HG03039 (cell line): ENCODE data around the gene LRIG1.
"Not testable (repeated sequence)": the region's sequence is repeated elsewhere in the genome, so short reads cannot be mapped to it uniquely, and the experiment has no call there.

Experiments used
- ATAC-seq: cut with Tn5 transposase; IDR thresholded peaks from one replicate; pipeline ENCODE4 v1.9.1; 2021; ENCODE audit warnings: mild to moderate bottlenecking, moderate library complexity; ENCODE audit not compliant: unreplicated experiment

The LRIG1 gene

GRCh38 chr3:66425032-66425431 is 75.8 kb downstream of the LRIG1 start:
- no peak for ATAC-seq

- ATAC-seq, result no peak
Observed at GRCh38 chr3:66423791-66424190, 77.0 kb downstream of the LRIG1 start.

DNA sequence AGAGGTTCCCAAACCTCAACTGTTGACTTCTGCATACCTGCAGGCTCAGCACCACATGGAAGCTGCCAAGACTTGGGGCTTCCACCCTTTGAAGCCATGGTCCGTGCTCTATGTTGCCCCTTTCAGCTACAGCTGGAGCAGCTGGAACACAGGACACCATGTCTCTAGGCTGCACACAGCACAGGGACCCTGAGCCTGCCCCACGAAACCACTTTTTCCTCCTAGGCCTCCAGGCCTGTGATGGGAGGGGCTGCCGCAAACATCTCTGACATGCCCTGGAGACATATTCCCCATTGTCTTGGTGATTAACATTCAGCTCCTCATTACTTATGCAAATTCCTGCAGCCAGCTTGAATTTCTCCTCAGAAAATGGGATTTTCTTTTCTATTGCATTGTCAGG is 78.9 kb downstream of the LRIG1 start:
- not testable (repeated sequence) for ATAC-seq

GRCh38 chr3:66421144-66421543 is 79.7 kb downstream of the LRIG1 start:
- ATAC-seq, result not testable (repeated sequence)

- no peak for ATAC-seq
Observed at GRCh38 chr3:66419036-66419435, 81.8 kb downstream of the LRIG1 start.

DNA sequence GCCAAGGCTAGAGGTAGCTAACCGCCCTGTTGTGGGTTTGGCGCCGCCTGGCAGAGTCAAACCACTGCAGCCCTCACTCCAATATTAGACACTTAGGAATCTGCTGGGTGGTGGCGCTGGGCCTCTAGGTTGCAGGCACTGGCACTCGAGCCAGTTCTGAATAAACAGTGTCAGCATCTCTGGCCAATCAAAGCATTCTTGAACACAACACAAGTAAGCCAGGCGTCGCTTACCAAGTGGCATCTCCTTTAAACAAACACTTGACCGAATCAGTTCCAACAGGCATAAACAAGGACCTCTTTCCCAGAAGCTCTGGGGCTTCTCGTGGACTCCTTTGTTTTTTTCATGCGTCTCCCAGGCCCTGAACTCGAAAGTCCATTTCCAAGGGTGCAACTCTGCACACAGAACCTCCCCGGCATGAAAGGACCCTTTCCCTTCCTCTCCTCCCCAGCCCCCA is 82.3 kb downstream of the LRIG1 start:
- ATAC-seq, result no peak

DNA sequence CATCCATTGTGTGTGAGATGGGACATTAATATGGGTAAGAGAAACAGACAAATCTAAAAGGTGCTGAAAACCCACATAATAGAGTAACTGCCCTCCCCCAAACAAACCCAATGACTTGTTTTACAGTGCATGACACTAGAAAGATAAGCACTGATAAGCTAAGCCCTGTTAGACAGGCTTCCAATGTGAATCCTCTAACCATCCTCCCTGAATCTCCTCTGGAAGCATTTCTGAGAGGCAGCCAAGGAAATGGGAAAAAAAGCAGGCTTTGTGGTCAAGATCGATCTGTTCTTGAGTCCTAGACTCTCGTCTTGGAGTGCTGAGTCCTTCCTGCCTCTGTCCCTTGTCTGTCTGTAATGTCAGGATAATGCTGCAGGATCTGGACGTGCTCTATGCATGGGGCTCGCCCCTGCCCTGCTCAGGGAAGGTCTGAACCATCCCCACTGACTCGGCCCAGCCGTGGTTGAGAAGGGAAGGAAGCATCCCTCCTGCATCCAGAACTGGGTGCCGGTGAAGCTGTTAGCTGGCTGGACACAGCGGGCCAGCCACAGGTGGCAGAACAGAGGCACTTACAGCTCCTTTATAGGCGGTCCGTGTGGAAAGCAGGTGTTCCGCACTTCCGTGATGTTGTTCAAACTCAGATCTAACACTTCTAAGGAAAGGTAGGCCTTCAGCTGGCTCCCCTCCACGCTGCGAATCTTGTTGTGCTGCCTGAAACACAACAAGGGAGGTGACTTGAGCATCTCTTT is 84.1 kb downstream of the LRIG1 start:
- ATAC-seq, result no peak

GRCh38 chr3:66415867-66416428 is 84.9 kb downstream of the LRIG1 start:
- ATAC-seq, result no peak

- no peak for ATAC-seq
Observed at GRCh38 chr3:66414846-66415245, 86.0 kb downstream of the LRIG1 start.

DNA sequence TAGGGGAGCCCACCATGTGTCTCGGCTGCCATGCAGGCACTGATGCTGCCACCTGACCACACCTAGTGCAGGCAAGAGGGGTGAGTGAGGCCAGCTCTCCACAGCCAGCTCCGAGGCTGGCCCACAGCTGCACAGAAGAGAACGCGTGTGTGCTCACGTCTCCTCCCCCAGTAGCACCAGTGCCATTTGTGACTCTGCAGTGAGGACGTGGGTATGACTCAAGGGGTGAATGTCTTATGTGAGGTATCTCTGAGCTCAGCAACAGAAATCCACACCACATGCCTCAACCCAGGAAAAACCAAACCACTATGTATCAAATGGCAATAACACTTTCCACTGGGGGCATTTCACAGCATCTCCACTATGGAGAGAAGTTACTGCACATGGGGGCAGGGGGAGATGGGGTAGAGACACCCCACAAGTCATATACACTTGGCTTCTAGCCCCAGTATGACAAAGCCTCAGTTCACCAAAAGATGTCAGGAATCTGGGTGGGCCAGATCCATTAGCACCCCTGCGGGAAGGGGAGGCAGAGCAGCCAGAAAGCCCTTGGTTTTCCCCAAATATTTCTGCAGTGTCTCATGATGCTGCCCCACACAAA is 87.6 kb downstream of the LRIG1 start:
- no peak for ATAC-seq

GRCh38 chr3:66411961-66412887 is 88.6 kb downstream of the LRIG1 start:
- ATAC-seq, result no peak

- no peak for ATAC-seq
Observed at GRCh38 chr3:66411474-66411873, 89.3 kb downstream of the LRIG1 start.

DNA sequence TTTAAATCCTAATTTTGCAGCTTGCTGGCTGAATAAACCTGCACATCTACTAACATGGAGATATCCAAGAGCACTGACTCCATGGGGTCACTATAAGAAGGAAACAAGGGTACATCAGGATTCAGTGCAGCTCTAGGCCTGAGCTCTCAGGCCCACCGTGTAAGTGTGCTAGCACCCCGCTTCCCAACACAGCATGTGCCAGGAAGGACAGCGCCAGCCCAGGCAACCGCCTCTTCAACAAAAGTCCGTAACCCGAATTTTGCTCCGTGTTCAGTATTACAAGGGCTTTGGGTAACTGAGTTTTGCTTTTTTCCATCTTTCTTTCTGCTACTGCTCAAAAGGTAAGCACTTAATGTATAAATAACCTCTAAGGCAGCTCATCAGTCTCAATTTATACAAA is 89.8 kb downstream of the LRIG1 start:
- no peak for ATAC-seq

DNA sequence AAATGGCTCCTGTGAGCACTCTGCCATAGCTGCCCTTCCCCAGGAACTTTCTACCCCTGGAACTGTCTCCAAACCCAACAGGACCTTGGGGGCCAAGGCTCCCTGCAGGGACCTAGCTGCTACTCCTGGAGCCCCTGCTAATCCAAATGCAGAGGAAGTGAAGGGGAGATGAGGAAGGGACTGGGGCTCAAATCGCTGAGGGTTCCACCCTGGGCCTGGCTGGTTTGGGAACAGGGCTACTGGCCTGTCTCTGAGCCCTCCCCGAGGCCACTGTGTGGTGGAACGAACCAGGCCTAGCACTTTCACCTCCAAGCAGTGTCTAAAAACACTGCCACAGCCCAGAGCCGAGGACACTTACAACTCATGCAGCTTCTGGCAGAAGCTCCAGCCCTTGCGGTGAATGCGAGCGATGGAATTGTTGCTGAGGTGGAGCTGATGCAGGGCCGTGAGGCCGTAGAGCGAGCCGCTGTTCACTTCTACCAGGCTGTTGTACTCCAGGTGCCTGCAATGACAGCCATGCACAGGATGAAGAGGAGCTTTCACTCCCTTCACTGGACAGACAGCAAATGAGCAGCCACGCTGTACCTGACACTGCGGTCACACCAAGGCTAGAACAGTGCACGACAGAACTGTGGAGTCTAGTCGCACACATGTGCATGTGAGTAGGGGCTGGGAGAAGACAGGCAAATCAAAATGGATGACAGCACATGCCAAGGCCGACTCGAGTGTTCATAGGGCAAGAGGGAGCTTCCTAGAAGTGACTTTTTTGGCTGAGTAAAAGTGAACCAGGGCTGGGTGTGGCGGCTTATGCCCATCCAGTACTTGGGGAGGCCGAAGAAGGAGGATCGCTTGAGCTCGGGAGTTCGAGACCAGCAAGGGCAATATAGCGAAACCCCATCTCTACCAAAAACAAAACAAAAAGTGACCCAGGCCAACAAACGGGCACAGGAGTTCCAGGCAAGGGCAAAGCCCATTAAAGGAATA is 90.8 kb downstream of the LRIG1 start:
- ATAC-seq, result no peak

DNA sequence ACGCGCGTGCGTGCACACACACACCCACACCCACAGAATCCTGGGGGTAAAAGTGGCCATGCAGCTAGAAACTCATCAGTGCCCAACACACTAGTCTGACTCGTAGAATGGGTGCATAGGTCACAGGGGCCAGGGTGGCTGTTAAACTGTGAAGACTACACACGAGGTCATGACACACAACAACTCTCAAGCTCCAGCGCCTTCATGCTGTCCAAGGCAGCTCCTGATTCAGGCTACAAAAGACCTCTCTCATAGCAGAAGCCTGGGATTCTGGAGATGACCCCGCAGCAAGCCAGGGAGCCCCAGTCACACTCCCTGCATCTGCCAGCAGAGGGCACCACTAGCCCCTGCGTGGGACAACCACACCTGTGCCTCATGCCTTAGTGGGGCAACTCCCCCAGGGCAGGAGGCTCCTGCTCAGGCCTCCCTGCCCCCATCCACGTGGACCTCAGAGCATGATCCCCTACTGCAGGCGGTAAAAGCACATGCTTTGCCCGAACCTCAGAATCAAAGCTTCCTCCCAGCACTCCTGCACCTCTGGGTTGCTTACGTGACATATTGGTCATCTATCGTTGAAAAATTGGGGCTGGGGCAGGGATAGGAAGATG is 93.1 kb downstream of the LRIG1 start:
- ATAC-seq, result peak; percentile 64

GRCh38 chr3:66406831-66407610 is 93.8 kb downstream of the LRIG1 start:
- no peak for ATAC-seq

GRCh38 chr3:66406163-66406562 is 94.7 kb downstream of the LRIG1 start:
- ATAC-seq, result no peak

DNA sequence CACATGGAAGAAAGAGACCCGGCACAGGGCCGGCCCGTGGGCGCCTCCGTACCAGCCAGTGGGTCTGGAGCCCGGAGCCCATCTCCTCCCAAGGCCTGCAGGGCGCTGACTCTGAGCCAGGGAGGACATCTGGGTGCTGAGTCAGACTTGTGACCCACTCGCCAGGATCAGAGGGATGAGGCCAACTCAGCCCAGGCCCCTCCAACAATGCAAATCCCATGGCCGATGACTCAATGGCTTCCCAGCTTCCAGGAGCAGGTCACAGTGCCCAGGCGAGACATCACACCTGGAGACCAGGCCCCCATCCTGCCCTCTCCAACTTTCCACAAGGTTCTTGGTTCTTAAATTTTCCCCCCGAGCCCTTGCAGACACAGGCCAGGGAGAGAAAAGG is 95.1 kb downstream of the LRIG1 start:
- no peak for ATAC-seq
